NCI-H1436 (cell line): ENCODE data around the gene GFOD2.

ENCODE experiments used
- DNase-seq: peaks from one replicate; lab custom pipeline; 2025; lab: John Stamatoyannopoulos, UW

The GFOD2 gene

GRCh38 chr16:67657751-67658518 lies 61.2 kb downstream of the GFOD2 start:
- DNase-seq = no peak

GRCh38 chr16:67657017-67657608 lies 62.0 kb downstream of the GFOD2 start:
- no peak for DNase-seq

- no peak for DNase-seq
Measured at GRCh38 chr16:67656344-67657016, 62.6 kb downstream of the GFOD2 start.

- DNase-seq = no peak
Measured at GRCh38 chr16:67655363-67655762, 63.8 kb downstream of the GFOD2 start.

- no peak for DNase-seq
Measured at GRCh38 chr16:67654403-67654911, 64.7 kb downstream of the GFOD2 start.

- no peak for DNase-seq
Measured at GRCh38 chr16:67653789-67654402, 65.2 kb downstream of the GFOD2 start.

GRCh38 chr16:67653128-67653788 lies 65.9 kb downstream of the GFOD2 start:
- no peak for DNase-seq

- DNase-seq = no peak
Measured at GRCh38 chr16:67652578-67653127, 66.5 kb downstream of the GFOD2 start.

GRCh38 chr16:67651847-67652246 lies 67.3 kb downstream of the GFOD2 start:
- no peak for DNase-seq

- no peak for DNase-seq
Measured at GRCh38 chr16:67651039-67651438, 68.1 kb downstream of the GFOD2 start.

GRCh38 chr16:67650023-67650422 lies 69.1 kb downstream of the GFOD2 start:
- no peak for DNase-seq

- no peak for DNase-seq
Measured at GRCh38 chr16:67649494-67649931, 69.6 kb downstream of the GFOD2 start.

- no peak for DNase-seq
Measured at GRCh38 chr16:67648764-67649407, 70.2 kb downstream of the GFOD2 start.

GRCh38 chr16:67648088-67648763 lies 70.9 kb downstream of the GFOD2 start:
- DNase-seq = no peak

GRCh38 chr16:67647681-67648080 lies 71.4 kb downstream of the GFOD2 start:
- DNase-seq = no peak

GRCh38 chr16:67647111-67647651 lies 71.9 kb downstream of the GFOD2 start:
- no peak for DNase-seq

- DNase-seq = no peak
Measured at GRCh38 chr16:67645397-67646121, 73.6 kb downstream of the GFOD2 start.

GRCh38 chr16:67644038-67644437 lies 75.1 kb downstream of the GFOD2 start:
- DNase-seq = no peak
